22Rv1 (cell line): Measurements from ENCODE around the gene ERICH3.

Source experiments
- H3K27ac ChIP-seq: fragments of 450-650 bp; 2 replicates; pipeline ENCODE4 v1.5.1; 2017
- ZFX ChIP-seq: fragments of 450-650 bp; IDR thresholded peaks from 2 replicates; pipeline ENCODE4 v1.6.1; 2017; ENCODE audit warnings: antibody characterized with exemption, borderline replicate concordance
- TF ChIP-seq, protein P1 (sequence below): fragments of 450-650 bp; IDR thresholded peaks from 2 replicates; pipeline ENCODE4 v1.5.1; 2017; ENCODE audit warnings: mild to moderate bottlenecking

ERICH3 gene

DNA sequence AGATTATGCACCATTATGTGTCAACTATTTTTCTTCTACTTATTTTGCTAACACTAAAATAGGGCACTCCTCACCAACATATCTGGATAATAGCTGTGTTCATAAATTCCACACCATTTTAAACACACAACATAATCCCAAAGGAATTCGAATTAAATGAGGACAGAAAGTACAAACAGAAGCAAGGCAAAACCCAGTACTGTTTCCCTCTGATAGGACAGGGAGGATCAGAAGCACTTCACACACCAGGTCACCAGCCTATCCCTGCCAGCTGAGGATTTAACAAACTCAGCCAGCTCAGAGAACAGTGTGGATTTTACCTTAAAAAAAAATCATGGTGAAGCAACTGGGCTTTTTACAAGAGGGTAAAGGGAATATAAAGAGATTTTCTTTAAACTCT, 39.3 kb upstream of the ERICH3 start:
- TF ChIP-seq ZFX = no peak
- TF ChIP-seq, protein P1, sequence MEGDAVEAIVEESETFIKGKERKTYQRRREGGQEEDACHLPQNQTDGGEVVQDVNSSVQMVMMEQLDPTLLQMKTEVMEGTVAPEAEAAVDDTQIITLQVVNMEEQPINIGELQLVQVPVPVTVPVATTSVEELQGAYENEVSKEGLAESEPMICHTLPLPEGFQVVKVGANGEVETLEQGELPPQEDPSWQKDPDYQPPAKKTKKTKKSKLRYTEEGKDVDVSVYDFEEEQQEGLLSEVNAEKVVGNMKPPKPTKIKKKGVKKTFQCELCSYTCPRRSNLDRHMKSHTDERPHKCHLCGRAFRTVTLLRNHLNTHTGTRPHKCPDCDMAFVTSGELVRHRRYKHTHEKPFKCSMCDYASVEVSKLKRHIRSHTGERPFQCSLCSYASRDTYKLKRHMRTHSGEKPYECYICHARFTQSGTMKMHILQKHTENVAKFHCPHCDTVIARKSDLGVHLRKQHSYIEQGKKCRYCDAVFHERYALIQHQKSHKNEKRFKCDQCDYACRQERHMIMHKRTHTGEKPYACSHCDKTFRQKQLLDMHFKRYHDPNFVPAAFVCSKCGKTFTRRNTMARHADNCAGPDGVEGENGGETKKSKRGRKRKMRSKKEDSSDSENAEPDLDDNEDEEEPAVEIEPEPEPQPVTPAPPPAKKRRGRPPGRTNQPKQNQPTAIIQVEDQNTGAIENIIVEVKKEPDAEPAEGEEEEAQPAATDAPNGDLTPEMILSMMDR = no peak
- H3K27ac ChIP-seq = no peak overlapping the region

DNA sequence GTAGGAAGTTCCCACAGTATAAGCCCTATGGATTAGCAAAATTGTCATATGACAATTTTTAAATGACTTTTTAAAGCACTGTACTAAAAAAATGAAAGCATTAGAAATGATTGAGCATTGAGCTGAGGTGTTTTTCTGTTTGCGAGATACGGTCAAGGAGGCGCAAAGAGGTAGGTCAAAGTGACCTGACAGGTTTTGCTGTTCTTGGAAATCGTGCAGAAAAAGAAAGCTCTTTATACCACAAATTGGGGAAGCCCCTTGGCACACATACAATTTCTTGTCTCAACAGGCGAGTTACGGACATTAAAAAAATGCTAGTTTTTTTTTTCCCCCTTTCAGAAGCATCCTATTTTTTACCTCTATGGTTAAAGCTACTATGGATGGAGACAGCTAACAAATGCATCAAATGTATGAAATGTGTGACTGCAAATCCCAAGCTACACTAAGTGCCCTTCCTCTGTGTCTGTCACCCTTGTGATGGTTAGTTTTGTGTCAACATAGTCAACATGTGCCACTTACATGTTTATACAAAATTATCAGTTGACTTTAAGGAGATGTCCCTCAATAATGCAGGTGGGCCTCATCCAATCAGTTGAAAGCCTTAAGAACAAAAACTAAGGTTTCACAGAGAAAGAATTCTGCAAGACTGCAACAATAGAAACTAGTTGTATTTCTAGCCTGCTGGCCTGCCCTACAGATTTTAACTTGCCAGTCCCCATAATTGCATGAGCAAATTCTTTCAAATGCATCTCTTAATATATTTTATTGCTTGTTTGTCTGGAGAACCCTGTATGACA, 30.0 kb upstream of the ERICH3 start:
- H3K27ac ChIP-seq = no peak overlapping the region
- TF ChIP-seq, protein P1 = no peak
- TF ChIP-seq ZFX = no peak

DNA sequence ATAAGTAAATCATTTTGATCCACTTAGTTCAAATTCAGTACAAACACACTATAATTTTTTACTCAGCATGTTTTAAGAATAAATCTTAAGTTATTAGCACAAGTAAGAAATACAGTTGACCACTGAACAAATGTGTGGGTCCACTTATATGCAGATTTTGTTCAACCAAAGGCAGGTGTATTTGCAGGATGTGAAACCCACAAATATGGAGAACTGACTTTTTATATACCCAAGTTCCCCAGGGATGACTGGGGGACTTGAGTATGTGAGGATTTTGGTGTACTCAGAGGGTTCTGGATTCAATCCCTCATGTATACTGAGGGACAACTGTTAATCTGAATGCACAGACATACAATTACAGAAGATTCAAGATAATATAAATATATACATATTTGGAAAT, 25.7 kb upstream of the ERICH3 start:
- TF ChIP-seq ZFX = no peak
- TF ChIP-seq, protein P1 = no peak
- no peak overlapping the region for H3K27ac ChIP-seq

DNA sequence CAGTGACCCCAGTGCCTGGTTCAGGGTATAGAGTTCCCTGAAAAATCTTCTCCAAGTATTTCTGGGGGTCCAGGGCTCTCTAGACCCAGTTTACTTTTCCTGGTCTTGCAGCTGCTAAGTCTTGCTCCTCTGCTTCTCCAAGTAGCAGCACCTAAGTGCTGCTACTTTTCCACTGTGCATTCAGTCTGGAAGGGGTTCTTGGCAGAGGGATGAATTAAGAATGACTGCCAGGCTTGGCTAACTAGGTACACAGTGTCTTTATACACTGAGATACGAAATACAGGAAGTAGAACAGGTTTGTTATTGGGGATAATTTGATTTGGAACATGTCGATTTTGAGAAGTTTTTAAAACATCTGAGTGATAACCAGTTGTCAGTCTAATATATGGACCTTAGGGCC, 24.2 kb upstream of the ERICH3 start:
- TF ChIP-seq ZFX = no peak
- TF ChIP-seq, protein P1 = no peak

DNA sequence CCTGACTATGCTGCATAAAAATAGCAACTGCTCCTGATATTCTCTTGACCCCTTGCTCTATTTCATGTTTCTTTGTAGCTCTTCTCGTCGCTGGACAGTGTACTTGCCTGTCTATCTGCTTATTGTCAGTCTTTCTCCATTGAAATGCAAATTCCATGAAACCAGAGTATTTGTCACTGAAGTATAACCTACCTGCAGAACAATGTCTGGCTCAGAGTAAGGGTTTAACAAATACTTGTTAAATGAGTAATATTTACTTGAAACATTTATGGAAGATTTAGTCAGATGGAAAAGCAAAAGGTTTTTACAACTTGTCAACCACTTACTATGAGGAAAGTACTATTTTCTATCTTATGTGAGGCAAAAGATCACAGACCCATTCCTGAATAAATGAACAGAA, 19.9 kb upstream of the ERICH3 start:
- TF ChIP-seq, protein P1 = no peak
- TF ChIP-seq ZFX = no peak
- H3K27ac ChIP-seq = no peak overlapping the region

More for the DNA sequence above, 24.2 kb upstream of the ERICH3 start:
- no peak overlapping the region for H3K27ac ChIP-seq

DNA sequence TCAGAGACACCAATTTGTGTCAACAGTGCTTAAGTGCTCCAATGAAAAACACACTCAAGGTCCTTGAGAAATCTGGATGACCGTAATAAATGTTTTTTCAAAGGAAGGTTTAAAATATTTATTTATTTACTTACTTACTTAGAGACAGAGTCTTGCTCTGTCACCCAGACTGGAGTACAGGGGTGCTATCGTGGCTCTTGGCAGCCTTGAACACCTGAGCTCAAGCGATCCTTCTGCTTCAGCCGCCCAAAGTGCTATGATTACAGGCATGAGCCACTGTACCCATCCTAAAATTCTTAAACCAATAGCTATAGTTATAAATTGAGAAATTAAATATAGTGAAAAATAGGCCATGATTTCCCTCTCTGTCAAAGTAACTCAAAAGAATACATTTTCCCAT, 17.3 kb upstream of the ERICH3 start:
- TF ChIP-seq, protein P1 = no peak
- no peak for TF ChIP-seq ZFX
- H3K27ac ChIP-seq = no peak overlapping the region

DNA sequence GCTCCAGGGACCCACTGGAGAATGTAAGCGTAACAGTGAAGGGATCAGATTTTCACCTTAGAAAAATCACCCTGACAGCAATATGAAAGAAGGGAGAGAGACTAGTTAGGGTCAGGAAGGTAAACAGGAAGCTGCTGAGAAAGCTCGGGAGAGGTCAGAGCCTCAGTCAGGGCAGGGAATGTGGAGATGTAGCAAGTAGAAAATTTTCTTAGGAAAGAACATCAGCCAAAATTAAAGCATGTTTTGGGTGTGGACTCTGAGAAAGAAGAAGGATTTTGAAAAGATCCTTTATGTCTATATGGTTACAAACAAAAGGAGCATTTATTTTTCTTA, 16.7 kb upstream of the ERICH3 start:
- no peak overlapping the region for H3K27ac ChIP-seq
- TF ChIP-seq ZFX = no peak
- TF ChIP-seq, protein P1 = no peak
